GM12878 (cell line): ENCODE results near the gene HTR6. TPM values are rescaled to one million over a fixed set of nuclear protein-coding genes. Genes with fewer than 3 reads are reported as not detected.

ENCODE experiments used
- ATAC-seq: fragments of 200-7000 bp; cut with Tn5 transposase; 3 replicates; pipeline ENCODE4 v1.9.1; 2020; ENCODE audit warnings: mild to moderate bottlenecking, moderate library complexity
- BruUV-seq: library from RNA; stranded (reverse); fragments of 400-500 nt; replicated peaks from 2 replicates; lab custom pipeline; 2021; lab: Mats Ljungman, UMichigan
- CTCF ChIA-PET: fragments of 300-600 bp; sonication (Branson Sonifier 250); formaldehyde crosslinking; extraction: SDS; loops from one replicate; lab custom pipeline; 2021; ENCODE audit warnings: inconsistent platforms; lab: Yijun Ruan, JAX
- POLR2A ChIA-PET: fragments of 350-600 bp; formaldehyde crosslinking; extraction: SDS; loops from one replicate; lab custom pipeline; 2021; ENCODE audit warnings: inconsistent platforms; lab: Charles Lee
- RAD21 ChIA-PET: fragments of 300-600 bp; sonication (Branson Sonifier 250); formaldehyde crosslinking; loops from one replicate; lab custom pipeline; 2023; ENCODE audit warnings: antibody characterized with exemption; ENCODE audit not compliant: unreplicated experiment; lab: Charles Lee
- SMC1A ChIA-PET: fragments of 300-600 bp; sonication (Branson Sonifier 250); formaldehyde crosslinking; loops from one replicate; lab custom pipeline; 2023; ENCODE audit not compliant: unreplicated experiment, uncharacterized antibody; lab: Charles Lee
- DNase-seq: peaks from one replicate; pipeline ENCODE4 v3.0.0-alpha.2; 2011; ENCODE audit warnings: low read depth, low spot score
- FAIRE-seq: peaks from 3 replicates; lab custom pipeline; 2011; peaks lifted over from hg19 to GRCh38; lab: Jason Lieb, UNC
- H2AFZ ChIP-seq: 2 replicates; pipeline ENCODE4 v1.6.0; 2011; ENCODE audit warnings: low read depth, low read length, control low read depth; ENCODE audit not compliant: control insufficient read depth
- H3K27ac ChIP-seq: 2 replicates; pipeline ENCODE4 v1.5.1; 2011; ENCODE audit warnings: control low read depth; ENCODE audit not compliant: control insufficient read depth, insufficient read depth
- H3K27me3 ChIP-seq, 2 experiments: replicated peaks in 1 of 2; 2 replicates each; pipeline versions ENCODE4 v1.6.0 to v1.6.1; 2011; ENCODE audit warnings: low read length in 1 of 2; ENCODE audit not compliant: control insufficient read depth in 2 of 2, insufficient read depth in 2 of 2
- H3K36me3 ChIP-seq, 2 experiments: 2 replicates each; pipeline ENCODE4 v1.5.1; 2011; ENCODE audit warnings: low read length in 1 of 2; ENCODE audit not compliant: control insufficient read depth in 2 of 2, insufficient read depth in 2 of 2
- H3K4me1 ChIP-seq: 2 replicates; pipeline ENCODE4 v1.6.1; 2011; ENCODE audit warnings: mild to moderate bottlenecking, low read length, moderate library complexity, mixed read lengths; ENCODE audit not compliant: control insufficient read depth, insufficient read depth
- H3K4me2 ChIP-seq: 2 replicates; pipeline ENCODE4 v1.6.0; 2011; ENCODE audit warnings: control low read depth; ENCODE audit not compliant: control insufficient read depth, insufficient read depth
- H3K4me3 ChIP-seq: fragments of 200-600 bp; sonication (generic); 2 replicates; pipeline ENCODE4 v1.5.1; 2016
- H3K79me2 ChIP-seq: 2 replicates; pipeline ENCODE4 v1.6.0; 2011; ENCODE audit warnings: low read length; ENCODE audit not compliant: control insufficient read depth, insufficient read depth
- H3K9ac ChIP-seq: 2 replicates; pipeline ENCODE4 v1.8.0; 2011; ENCODE audit warnings: low read length, control low read depth, mixed read lengths; ENCODE audit not compliant: control insufficient read depth, insufficient read depth
- H3K9me3 ChIP-seq: replicated peaks from 3 replicates; pipeline ENCODE4 v1.5.1; 2011; ENCODE audit warnings: mild to moderate bottlenecking, low read length; ENCODE audit not compliant: control insufficient read depth, insufficient read depth
- H4K20me1 ChIP-seq: 2 replicates; pipeline ENCODE4 v1.6.0; 2011; ENCODE audit not compliant: control insufficient read depth, insufficient read depth
- CREB1 ChIP-seq: IDR thresholded peaks from 2 replicates; pipeline ENCODE4 v1.6.1; 2012; ENCODE audit warnings: low read depth, mild to moderate bottlenecking, inconsistent platforms
- IRF4 ChIP-seq: IDR thresholded peaks from 2 replicates; pipeline ENCODE4 v1.6.1; 2011; ENCODE audit warnings: low read depth, low read length
- NFYA ChIP-seq: IDR thresholded peaks from 2 replicates; pipeline ENCODE4 v1.6.1; 2011; ENCODE audit warnings: low read depth, mild to moderate bottlenecking, low read length, improper control_type of control experiment, borderline replicate concordance
- PAX8 ChIP-seq: fragments of 450-650 bp; IDR thresholded peaks from 2 replicates; pipeline ENCODE4 v1.6.1; 2017; ENCODE audit warnings: mild to moderate bottlenecking, moderate library complexity
- WGBS: methylation state at CpG from one replicate; pipeline ENCODE4 v1.1.6; 2016; ENCODE audit warnings: low lambda C conversion rate; ENCODE audit not compliant: insufficient replicate concordance, insufficient coverage; ENCODE audit errors: missing lambda C conversion rate; 5-methylcytosine and 5-hydroxymethylcytosine counted together
- in situ Hi-C: fragments of 300-500 bp; cut with MboI; formaldehyde crosslinking; loops from 9 replicates; pipeline ENCODE4 v1.14.3; 2018; ENCODE audit warnings: mixed read lengths
- intact Hi-C: fragments of 100-400 bp; cut with micrococcal nuclease; formaldehyde crosslinking; loops from one replicate; pipeline ENCODE4 v1.14.2; 2022; ENCODE audit not compliant: unreplicated experiment
- polyA plus RNA-seq, 11 experiments: library from polyadenylated mRNA; depleted of rRNA in 4 of 11; unstranded in 6 of 11; stranded (reverse) in 5 of 11; fragments of >200 nt; fragmentation: Nextera tagmentation in 4 of 11; fragmentation: Illumina TruSeq in 1 of 11; extraction: Ambion mirVana in 4 of 11; extraction: Trizol in 1 of 11; gene quantifications; 1 replicate in 1 of 11; 2 replicates in 10 of 11; pipeline versions ENCODE4 v1.2.1 to v1.2.3, GENCODE V29; 2011 to 2016; ENCODE audit warnings: inconsistent platforms in 2 of 11, missing spikeins in 2 of 11, low read depth in 1 of 11
- total RNA-seq, 4 experiments: library from RNA; depleted of rRNA in 3 of 4; stranded (reverse); fragments of >200 nt in 3 of 4; fragmentation: Illumina TruSeq in 1 of 4; extraction: Trizol in 1 of 4; gene quantifications; 2 replicates each; pipeline versions ENCODE4 v1.2.1 to v1.2.3, GENCODE V29; 2013 to 2021
- TF ChIP-seq, protein P1 (sequence below): IDR thresholded peaks from 2 replicates; pipeline ENCODE4 v1.6.1; 2012; ENCODE audit warnings: low read depth, low read length, improper control_type of control experiment
- TF ChIP-seq, protein P2 (sequence below): fragments of 450-650 bp; IDR thresholded peaks from 2 replicates; pipeline ENCODE4 v1.6.1; 2017; ENCODE audit warnings: mild to moderate bottlenecking, moderate library complexity

The HTR6 gene
- total and polyA plus RNA-seq, 10 of the 15 experiments (the other 5 are each of a cell fraction or from before 2014, with no cell fraction given) = 0.03 to 5.3 (median 1.7) TPM; not detected in 2

DNA sequence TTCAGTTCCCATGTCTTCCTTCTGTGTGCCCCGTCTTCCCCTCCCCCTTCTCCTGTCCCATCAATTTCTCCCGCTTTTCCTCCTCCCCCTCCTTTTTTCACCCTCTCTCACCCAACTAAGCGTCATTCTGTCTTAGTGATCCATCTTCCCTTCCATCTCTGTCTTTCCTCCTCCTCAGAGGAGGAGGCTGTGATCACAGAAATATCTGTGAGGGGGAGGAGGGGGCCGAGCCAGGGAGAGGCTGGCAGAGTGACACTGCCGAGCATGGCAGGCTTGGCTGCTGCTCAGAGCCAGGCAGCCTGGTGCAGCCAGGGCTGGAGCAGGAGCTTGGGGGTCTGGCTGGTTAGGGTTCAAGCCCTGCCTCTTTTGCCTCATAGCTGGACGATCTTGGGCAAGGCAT lies 7.6 kb downstream of the HTR6 start:
- intact Hi-C loops (no loop called here), in situ Hi-C loops (no loop called here)
- Histone ChIP-seq H3K4me3 (no peak overlapping the region), H3K27ac (no peak overlapping the region), H3K36me3 (no peaks in the 10 kb centered on the region), H3K4me2 (no peak overlapping the region)
- CTCF ChIA-PET = interaction anchor here (0.6 to 3.4 kb wide), 5 partner anchors 10 to 76 kb away, joined by 3 to 25 read pairs (median 4); a partner anchor contains a TSS
- TF ChIP-seq CREB1 (no peak), IRF4 (no peak), NFYA (no peak), PAX8 (no peak)
- TF ChIP-seq, protein P1, sequence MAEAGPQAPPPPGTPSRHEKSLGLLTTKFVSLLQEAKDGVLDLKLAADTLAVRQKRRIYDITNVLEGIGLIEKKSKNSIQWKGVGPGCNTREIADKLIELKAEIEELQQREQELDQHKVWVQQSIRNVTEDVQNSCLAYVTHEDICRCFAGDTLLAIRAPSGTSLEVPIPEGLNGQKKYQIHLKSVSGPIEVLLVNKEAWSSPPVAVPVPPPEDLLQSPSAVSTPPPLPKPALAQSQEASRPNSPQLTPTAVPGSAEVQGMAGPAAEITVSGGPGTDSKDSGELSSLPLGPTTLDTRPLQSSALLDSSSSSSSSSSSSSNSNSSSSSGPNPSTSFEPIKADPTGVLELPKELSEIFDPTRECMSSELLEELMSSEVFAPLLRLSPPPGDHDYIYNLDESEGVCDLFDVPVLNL = no peak
- TF ChIP-seq, protein P2, sequence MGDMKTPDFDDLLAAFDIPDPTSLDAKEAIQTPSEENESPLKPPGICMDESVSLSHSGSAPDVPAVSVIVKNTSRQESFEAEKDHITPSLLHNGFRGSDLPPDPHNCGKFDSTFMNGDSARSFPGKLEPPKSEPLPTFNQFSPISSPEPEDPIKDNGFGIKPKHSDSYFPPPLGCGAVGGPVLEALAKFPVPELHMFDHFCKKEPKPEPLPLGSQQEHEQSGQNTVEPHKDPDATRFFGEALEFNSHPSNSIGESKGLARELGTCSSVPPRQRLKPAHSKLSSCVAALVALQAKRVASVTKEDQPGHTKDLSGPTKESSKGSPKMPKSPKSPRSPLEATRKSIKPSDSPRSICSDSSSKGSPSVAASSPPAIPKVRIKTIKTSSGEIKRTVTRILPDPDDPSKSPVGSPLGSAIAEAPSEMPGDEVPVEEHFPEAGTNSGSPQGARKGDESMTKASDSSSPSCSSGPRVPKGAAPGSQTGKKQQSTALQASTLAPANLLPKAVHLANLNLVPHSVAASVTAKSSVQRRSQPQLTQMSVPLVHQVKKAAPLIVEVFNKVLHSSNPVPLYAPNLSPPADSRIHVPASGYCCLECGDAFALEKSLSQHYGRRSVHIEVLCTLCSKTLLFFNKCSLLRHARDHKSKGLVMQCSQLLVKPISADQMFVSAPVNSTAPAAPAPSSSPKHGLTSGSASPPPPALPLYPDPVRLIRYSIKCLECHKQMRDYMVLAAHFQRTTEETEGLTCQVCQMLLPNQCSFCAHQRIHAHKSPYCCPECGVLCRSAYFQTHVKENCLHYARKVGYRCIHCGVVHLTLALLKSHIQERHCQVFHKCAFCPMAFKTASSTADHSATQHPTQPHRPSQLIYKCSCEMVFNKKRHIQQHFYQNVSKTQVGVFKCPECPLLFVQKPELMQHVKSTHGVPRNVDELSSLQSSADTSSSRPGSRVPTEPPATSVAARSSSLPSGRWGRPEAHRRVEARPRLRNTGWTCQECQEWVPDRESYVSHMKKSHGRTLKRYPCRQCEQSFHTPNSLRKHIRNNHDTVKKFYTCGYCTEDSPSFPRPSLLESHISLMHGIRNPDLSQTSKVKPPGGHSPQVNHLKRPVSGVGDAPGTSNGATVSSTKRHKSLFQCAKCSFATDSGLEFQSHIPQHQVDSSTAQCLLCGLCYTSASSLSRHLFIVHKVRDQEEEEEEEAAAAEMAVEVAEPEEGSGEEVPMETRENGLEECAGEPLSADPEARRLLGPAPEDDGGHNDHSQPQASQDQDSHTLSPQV = no peak
- TF ChIP-seq, all 136 proteins: peak for 0
- POLR2A ChIA-PET = no interaction called here
- WGBS = 29% methylated on average over 6 of the region's 6 CpGs
- RAD21 ChIA-PET = no interaction called here
- Histone ChIP-seq H3K27me3 (peaks cover 0 to 1% of the 10 kb centered on the region in 2 experiments; a peak in 2 of 4 replicates), H3K9ac (no peak overlapping the region), H4K20me1 (no peaks in the 10 kb centered on the region), H3K4me1 (no peaks in the 10 kb centered on the region), H3K79me2 (no peaks in the 10 kb centered on the region), H3K9me3 (no peaks in the 10 kb centered on the region), H2AFZ (no peak overlapping the region)
- no peak for ATAC-seq
- FAIRE-seq = no peak
- DNase-seq = no peak
- SMC1A ChIA-PET = interaction anchor here (0.8 kb wide), 1 partner anchor 12 kb away, joined by 3 read pairs; no protein-coding TSS in a partner anchor
- BruUV-seq = no TSS peak
